ENCODE measurements around the gene PIP5K1C. TPM values are rescaled to one million over a fixed set of nuclear protein-coding genes. Genes with fewer than 3 reads are reported as not detected.

Gene PIP5K1C
- total and polyA plus RNA-seq, 10 of the 15 experiments (the other 5 are each of a cell fraction or from before 2014, with no cell fraction given): 0.39 to 19.6 (median 5.3) TPM

DNA sequence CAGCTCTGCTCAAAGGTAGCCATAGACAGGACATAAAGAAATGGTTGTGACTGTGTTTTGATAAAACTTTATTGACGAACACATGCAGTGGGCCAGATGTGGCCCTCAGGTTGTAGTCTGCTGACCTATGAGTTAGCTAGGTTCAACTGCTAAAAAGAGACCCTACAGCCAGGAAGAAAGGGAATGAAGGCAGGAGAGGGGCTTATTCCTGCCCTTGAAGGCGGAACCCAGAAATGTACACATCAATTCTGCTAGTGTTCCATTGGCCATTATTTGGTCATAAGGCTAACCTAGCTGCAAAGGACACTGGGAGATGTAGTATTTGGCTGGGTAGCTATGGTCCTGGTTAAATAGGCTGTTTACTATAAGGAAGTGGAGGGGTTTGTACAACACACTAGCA lies 43.2 kb upstream of the PIP5K1C start:
- Histone ChIP-seq H2AFZ (ENCODE audit: control insufficient read depth, low read depth, low read length) (no peak overlapping the region), H3K27me3 (replicated peaks in 1 of 2; ENCODE audit: control insufficient read depth in 2 of 2, insufficient read depth in 2 of 2, low read length in 1 of 2) (no peaks in the 10 kb centered on the region), H3K27ac (ENCODE audit: control insufficient read depth, insufficient read depth) (no peak overlapping the region), H3K9me3 (replicated peaks; ENCODE audit: control insufficient read depth, insufficient read depth, low read length) (no peaks in the 10 kb centered on the region), H3K79me2 (ENCODE audit: control insufficient read depth, insufficient read depth, low read length) (no peaks in the 10 kb centered on the region), H3K36me3 (ENCODE audit: control insufficient read depth in 2 of 2, insufficient read depth in 2 of 2, low read length in 1 of 2) (no peaks in the 10 kb centered on the region), H4K20me1 (ENCODE audit: control insufficient read depth, insufficient read depth) (no peaks in the 10 kb centered on the region), H3K9ac (ENCODE audit: control insufficient read depth, insufficient read depth, low read length) (no peak overlapping the region), H3K4me1 (ENCODE audit: control insufficient read depth, insufficient read depth, low read length) (no peaks in the 10 kb centered on the region), H3K4me3 (no peak overlapping the region), H3K4me2 (ENCODE audit: control insufficient read depth, insufficient read depth) (no peak overlapping the region)
- RAD21 ChIA-PET (ENCODE audit: unreplicated experiment): no interaction called here
- SMC1A ChIA-PET (ENCODE audit: uncharacterized antibody, unreplicated experiment): interaction anchor here (2.0 kb wide), 1 partner anchor 19 kb away, joined by 8 read pairs; the partner anchor contains the start of gene MRPL54
- in situ Hi-C loops (cut with MboI): no loop called here
- DNase-seq (ENCODE audit: low read depth, low spot score) (no peak), ATAC-seq (peak; percentile 81), FAIRE-seq (peak; percentile 84)
- CTCF ChIA-PET: interaction anchor here (0.9 kb wide), 1 partner anchor 105 kb away, joined by 3 read pairs; no protein-coding TSS in a partner anchor
- WGBS (ENCODE audit: insufficient coverage, insufficient replicate concordance, low lambda C conversion rate, missing lambda C conversion rate): 59% methylated on average over 2 of the region's 2 CpGs
- POLR2A ChIA-PET: interaction anchor here (0.6 kb wide), 1 partner anchor 523 kb away, joined by 7 read pairs; no protein-coding TSS in a partner anchor
- TF ChIP-seq SMAD1 (IDR thresholded peaks at IDR 0.05; ENCODE audit: low read depth, partially characterized antibody) (no peak), EZH2 (IDR thresholded peaks at IDR 0.05; ENCODE audit: borderline replicate concordance, control insufficient read depth, low read depth, low read length) (no peak), PAX8 (IDR thresholded peaks at IDR 0.05) (no peak), SP1 (IDR thresholded peaks at IDR 0.05; ENCODE audit: low read depth, low read length) (no peak), FOXM1 (IDR thresholded peaks at IDR 0.05; ENCODE audit: low read depth, low read length) (no peak), PKNOX1 (IDR thresholded peaks at IDR 0.05) (no peak), SIX5 (IDR thresholded peaks at IDR 0.05; ENCODE audit: low read depth, low read length, severe bottlenecking) (peak; percentile 61), ZBTB40 (IDR thresholded peaks at IDR 0.05; ENCODE audit: borderline replicate concordance) (peak; percentile 89), KDM1A (IDR thresholded peaks at IDR 0.05; ENCODE audit: borderline replicate concordance) (no peak), HDGF (IDR thresholded peaks at IDR 0.05) (no peak), KAT2A (conservative IDR thresholded peaks at IDR 0.05; ENCODE audit: control insufficient read depth, low read depth, low read length) (no peak), ASH2L (IDR thresholded peaks at IDR 0.05; ENCODE audit: borderline replicate concordance, low read depth) (no peak), STAT3 (IDR thresholded peaks at IDR 0.05; ENCODE audit: low read depth, low read length) (no peak), HCFC1 (IDR thresholded peaks at IDR 0.05; ENCODE audit: low read length) (peak; percentile 51)
- TF ChIP-seq, protein P1, sequence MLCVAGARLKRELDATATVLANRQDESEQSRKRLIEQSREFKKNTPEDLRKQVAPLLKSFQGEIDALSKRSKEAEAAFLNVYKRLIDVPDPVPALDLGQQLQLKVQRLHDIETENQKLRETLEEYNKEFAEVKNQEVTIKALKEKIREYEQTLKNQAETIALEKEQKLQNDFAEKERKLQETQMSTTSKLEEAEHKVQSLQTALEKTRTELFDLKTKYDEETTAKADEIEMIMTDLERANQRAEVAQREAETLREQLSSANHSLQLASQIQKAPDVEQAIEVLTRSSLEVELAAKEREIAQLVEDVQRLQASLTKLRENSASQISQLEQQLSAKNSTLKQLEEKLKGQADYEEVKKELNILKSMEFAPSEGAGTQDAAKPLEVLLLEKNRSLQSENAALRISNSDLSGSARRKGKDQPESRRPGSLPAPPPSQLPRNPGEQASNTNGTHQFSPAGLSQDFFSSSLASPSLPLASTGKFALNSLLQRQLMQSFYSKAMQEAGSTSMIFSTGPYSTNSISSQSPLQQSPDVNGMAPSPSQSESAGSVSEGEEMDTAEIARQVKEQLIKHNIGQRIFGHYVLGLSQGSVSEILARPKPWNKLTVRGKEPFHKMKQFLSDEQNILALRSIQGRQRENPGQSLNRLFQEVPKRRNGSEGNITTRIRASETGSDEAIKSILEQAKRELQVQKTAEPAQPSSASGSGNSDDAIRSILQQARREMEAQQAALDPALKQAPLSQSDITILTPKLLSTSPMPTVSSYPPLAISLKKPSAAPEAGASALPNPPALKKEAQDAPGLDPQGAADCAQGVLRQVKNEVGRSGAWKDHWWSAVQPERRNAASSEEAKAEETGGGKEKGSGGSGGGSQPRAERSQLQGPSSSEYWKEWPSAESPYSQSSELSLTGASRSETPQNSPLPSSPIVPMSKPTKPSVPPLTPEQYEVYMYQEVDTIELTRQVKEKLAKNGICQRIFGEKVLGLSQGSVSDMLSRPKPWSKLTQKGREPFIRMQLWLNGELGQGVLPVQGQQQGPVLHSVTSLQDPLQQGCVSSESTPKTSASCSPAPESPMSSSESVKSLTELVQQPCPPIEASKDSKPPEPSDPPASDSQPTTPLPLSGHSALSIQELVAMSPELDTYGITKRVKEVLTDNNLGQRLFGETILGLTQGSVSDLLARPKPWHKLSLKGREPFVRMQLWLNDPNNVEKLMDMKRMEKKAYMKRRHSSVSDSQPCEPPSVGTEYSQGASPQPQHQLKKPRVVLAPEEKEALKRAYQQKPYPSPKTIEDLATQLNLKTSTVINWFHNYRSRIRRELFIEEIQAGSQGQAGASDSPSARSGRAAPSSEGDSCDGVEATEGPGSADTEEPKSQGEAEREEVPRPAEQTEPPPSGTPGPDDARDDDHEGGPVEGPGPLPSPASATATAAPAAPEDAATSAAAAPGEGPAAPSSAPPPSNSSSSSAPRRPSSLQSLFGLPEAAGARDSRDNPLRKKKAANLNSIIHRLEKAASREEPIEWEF (IDR thresholded peaks at IDR 0.05; ENCODE audit: insufficient replicate concordance, low read depth, low read length): no peak
- intact Hi-C loops (cut with micrococcal nuclease; ENCODE audit: unreplicated experiment): no loop called here
- no TSS peak for BruUV-seq (replicated peaks)
